H9 (cell line): ENCODE results near the gene CCNF. TPM values are rescaled to one million over a fixed set of nuclear protein-coding genes. Genes with fewer than 3 reads are reported as not detected.

Source experiments
- DNase-seq: peaks from one replicate; pipeline ENCODE4 v3.0.0-alpha.2; 2017
- H2AFZ ChIP-seq: one replicate; pipeline ENCODE4 v1.6.1; 2013; ENCODE audit warnings: mild to moderate bottlenecking, low read length, control low read depth, moderate library complexity
- H2AK5ac ChIP-seq: 2 replicates; pipeline ENCODE4 v1.6.1; 2013; ENCODE audit warnings: low read length, control low read depth, mixed read lengths; ENCODE audit not compliant: insufficient read length
- H2BK120ac ChIP-seq: one replicate; pipeline ENCODE4 v1.6.1; 2013; ENCODE audit warnings: low read depth, mild to moderate bottlenecking, low read length, control low read depth, inconsistent platforms; ENCODE audit not compliant: poor library complexity, severe bottlenecking
- H2BK12ac ChIP-seq: 2 replicates; pipeline ENCODE4 v1.6.1; 2013; ENCODE audit warnings: low read length, control low read depth, mixed read lengths, low read depth; ENCODE audit not compliant: insufficient read length
- H2BK15ac ChIP-seq: 2 replicates; pipeline ENCODE4 v1.6.1; 2013; ENCODE audit warnings: low read depth, low read length, control low read depth
- H2BK20ac ChIP-seq: one replicate; pipeline ENCODE4 v1.6.1; 2013; ENCODE audit warnings: low read depth, mild to moderate bottlenecking, low read length, control low read depth, inconsistent platforms; ENCODE audit not compliant: poor library complexity, severe bottlenecking
- H2BK5ac ChIP-seq: 2 replicates; pipeline ENCODE4 v1.6.1; 2013; ENCODE audit warnings: low read length, control low read depth, mixed read lengths; ENCODE audit not compliant: insufficient read length
- H3K14ac ChIP-seq: 2 replicates; pipeline ENCODE4 v1.6.1; 2013; ENCODE audit warnings: low read length, control low read depth; ENCODE audit not compliant: insufficient read depth
- H3K18ac ChIP-seq: 2 replicates; pipeline ENCODE4 v1.6.1; 2013; ENCODE audit warnings: low read depth, mild to moderate bottlenecking, mixed read lengths, low read length, control low read depth; ENCODE audit not compliant: insufficient read length
- H3K23ac ChIP-seq: 2 replicates; pipeline ENCODE4 v1.6.1; 2013; ENCODE audit warnings: low read length, control low read depth, mixed read lengths, low read depth; ENCODE audit not compliant: insufficient read length
- H3K23me2 ChIP-seq: 2 replicates; pipeline ENCODE4 v1.6.1; 2013; ENCODE audit warnings: low read depth, mild to moderate bottlenecking, mixed read lengths, low read length, control low read depth; ENCODE audit not compliant: insufficient read length, poor library complexity, severe bottlenecking
- H3K27ac ChIP-seq: 2 replicates; pipeline ENCODE4 v1.5.1; 2013; ENCODE audit warnings: low read length, control low read depth, mixed read lengths, low read depth; ENCODE audit not compliant: insufficient read length
- H3K27me3 ChIP-seq: 2 replicates; pipeline ENCODE4 v1.6.1; 2013; ENCODE audit warnings: low read length, control low read depth, inconsistent platforms; ENCODE audit not compliant: insufficient read depth
- H3K4ac ChIP-seq: 2 replicates; pipeline ENCODE4 v1.6.1; 2013; ENCODE audit warnings: low read depth, mild to moderate bottlenecking, control low read depth, inconsistent platforms, low read length, moderate library complexity
- H3K4me1 ChIP-seq: 2 replicates; pipeline ENCODE4 v1.6.1; 2013; ENCODE audit warnings: low read length, control low read depth, inconsistent platforms; ENCODE audit not compliant: insufficient read depth
- H3K4me2 ChIP-seq: 2 replicates; pipeline ENCODE4 v1.6.1; 2013; ENCODE audit warnings: low read length, control low read depth, mixed read lengths; ENCODE audit not compliant: insufficient read length, insufficient read depth
- H3K56ac ChIP-seq: 2 replicates; pipeline ENCODE4 v1.6.1; 2013; ENCODE audit warnings: low read depth, mild to moderate bottlenecking, mixed read lengths, low read length, control low read depth; ENCODE audit not compliant: insufficient read length
- H3K79me1 ChIP-seq: 2 replicates; pipeline ENCODE4 v1.6.1; 2013; ENCODE audit warnings: low read depth, mild to moderate bottlenecking, moderate library complexity, low read length, control low read depth, inconsistent platforms; ENCODE audit not compliant: insufficient read depth, poor library complexity, severe bottlenecking
- H3K79me2 ChIP-seq: 2 replicates; pipeline ENCODE4 v1.6.1; 2013; ENCODE audit warnings: low read length, control low read depth, inconsistent platforms; ENCODE audit not compliant: insufficient read depth
- H3K9ac ChIP-seq: 2 replicates; pipeline ENCODE4 v1.6.1; 2013; ENCODE audit warnings: low read length, control low read depth, mixed read lengths; ENCODE audit not compliant: insufficient read length; ENCODE audit errors: extremely low read depth
- H3K9me3 ChIP-seq: one replicate; pipeline ENCODE4 v1.6.1; 2013; ENCODE audit warnings: low read depth, low read length, inconsistent platforms; ENCODE audit not compliant: control insufficient read depth
- H3T11ph ChIP-seq: one replicate; pipeline ENCODE4 v1.6.1; 2013; ENCODE audit warnings: mild to moderate bottlenecking, low read length, control low read depth, inconsistent platforms
- H4K20me1 ChIP-seq: one replicate; pipeline ENCODE4 v1.6.1; 2013; ENCODE audit not compliant: control insufficient read depth, insufficient read length, insufficient read depth
- H4K5ac ChIP-seq: 2 replicates; pipeline ENCODE4 v1.6.1; 2013; ENCODE audit warnings: low read depth, mild to moderate bottlenecking, mixed read lengths, low read length, control low read depth; ENCODE audit not compliant: insufficient read length
- H4K8ac ChIP-seq: replicated peaks from 2 replicates; pipeline ENCODE4 v1.6.1; 2013; ENCODE audit warnings: low read length, control low read depth, mixed read lengths, low read depth; ENCODE audit not compliant: insufficient read length
- H4K91ac ChIP-seq: 2 replicates; pipeline ENCODE4 v1.6.1; 2013; ENCODE audit warnings: low read depth, mild to moderate bottlenecking, moderate library complexity, mixed read lengths, low read length, control low read depth; ENCODE audit not compliant: insufficient read length
- H3K27ac Mint-ChIP-seq, 3 experiments: 2 replicates in 2 of 3; 3 replicates in 1 of 3; pipeline ENCODE4 v1.8.0; 2020 to 2021; ENCODE audit warnings: mixed read lengths in 3 of 3, mild to moderate bottlenecking in 1 of 3, moderate library complexity in 1 of 3
- H3K27me3 Mint-ChIP-seq: 2 replicates; pipeline ENCODE4 v1.8.0; 2021; ENCODE audit warnings: low read depth, mild to moderate bottlenecking, moderate library complexity, mixed read lengths
- H3K36me3 Mint-ChIP-seq, 3 experiments: 2 replicates in 2 of 3; 3 replicates in 1 of 3; pipeline ENCODE4 v1.8.0; 2020 to 2021; ENCODE audit warnings: low read depth in 3 of 3, mixed read lengths in 3 of 3; ENCODE audit not compliant: insufficient read depth in 1 of 3
- H3K4me1 Mint-ChIP-seq, 2 experiments: 2 replicates each; pipeline ENCODE4 v1.8.0; 2020; ENCODE audit warnings: mixed read lengths in 2 of 2
- H3K4me3 Mint-ChIP-seq, 2 experiments: 2 replicates in 1 of 2; 3 replicates in 1 of 2; pipeline ENCODE4 v1.8.0; 2020 to 2021; ENCODE audit warnings: mild to moderate bottlenecking in 2 of 2, mixed read lengths in 2 of 2, moderate library complexity in 1 of 2
- H3K9me3 Mint-ChIP-seq, 2 experiments: 2 replicates in 1 of 2; 3 replicates in 1 of 2; pipeline ENCODE4 v1.8.0; 2020; ENCODE audit warnings: mild to moderate bottlenecking in 2 of 2, mixed read lengths in 2 of 2, moderate library complexity in 1 of 2
- CTCF ChIP-seq: fragments of 200-600 bp; sonication (generic); conservative IDR thresholded peaks from 3 replicates; pipeline ENCODE4 v1.8.0; 2021; ENCODE audit warnings: antibody characterized with exemption, mild to moderate bottlenecking
- WGBS: extraction: QIAGEN DNeasy Blood & Tissue Kit; methylation state at CpG from one replicate; pipeline ENCODE4 v1.1.7; 2013; ENCODE audit warnings: missing lambda C conversion rate, low lambda C conversion rate, mixed read lengths; ENCODE audit not compliant: insufficient read length; ENCODE audit errors: extremely low coverage; 5-methylcytosine and 5-hydroxymethylcytosine counted together
- total RNA-seq: library from RNA; stranded (reverse); gene quantifications from 2 replicates; pipeline ENCODE4 v1.2.1, GENCODE V29; 2021

Gene CCNF
- total RNA-seq, 1 experiment from 2014 or later = 61.6 TPM

- no peak overlapping the region for H4K91ac ChIP-seq
- no peak overlapping the region for H2BK120ac ChIP-seq
- no peak overlapping the region for H2AK5ac ChIP-seq
- H3K9ac ChIP-seq = no peak overlapping the region
- no peak for DNase-seq
- H2BK5ac ChIP-seq = no peak overlapping the region
- H2BK15ac ChIP-seq = no peak overlapping the region
- no peaks in the 10 kb centered on the region; a peak in 1 of 7 replicates for H3K36me3 Mint-ChIP-seq
- no peak overlapping the region for H3K14ac ChIP-seq
- H3K27ac Mint-ChIP-seq = no peak overlapping the region
- H2BK20ac ChIP-seq = no peak overlapping the region
- H4K8ac ChIP-seq = no peak overlapping the region
- H3K4me1 ChIP-seq = no peaks in the 10 kb centered on the region
- H3K4me1 Mint-ChIP-seq = peaks cover 9 to 10% of the 10 kb centered on the region in 2 experiments
- no peak overlapping the region for H3T11ph ChIP-seq
- no peak overlapping the region for H3K56ac ChIP-seq
- H4K20me1 ChIP-seq = peaks cover under 1% of the 10 kb centered on the region
- no peak overlapping the region for H3K23ac ChIP-seq
- no peaks in the 10 kb centered on the region for H3K9me3 Mint-ChIP-seq
- H3K27ac ChIP-seq = no peak overlapping the region
- no peaks in the 10 kb centered on the region for H3K9me3 ChIP-seq
- peaks cover 35% of the 10 kb centered on the region for H3K27me3 Mint-ChIP-seq
- no peak overlapping the region for H3K4ac ChIP-seq
- no CpG with 5 or more reads among the region's 3 CpGs for WGBS
- no peaks in the 10 kb centered on the region for H3K79me2 ChIP-seq
- H3K27me3 ChIP-seq = peaks cover 12% of the 10 kb centered on the region; the same call in 1 of the 2 replicates
- no peak overlapping the region for H3K18ac ChIP-seq
- H3K79me1 ChIP-seq = no peaks in the 10 kb centered on the region
- H4K5ac ChIP-seq = no peak overlapping the region
- no peak overlapping the region for H2BK12ac ChIP-seq
- no peak overlapping the region for H3K4me2 ChIP-seq
- peaks cover 6% of the 10 kb centered on the region for H3K23me2 ChIP-seq
- TF ChIP-seq CTCF = no peak
- no peak overlapping the region for H2AFZ ChIP-seq
- H3K4me3 Mint-ChIP-seq = peak overlapping the region in 1 of 2 experiments; percentile 80; a peak in 2 of 5 replicates
Measured at GRCh38 chr16:2476741-2477140, 47.5 kb downstream of the CCNF start.
